Iris pigment epithelial cell (primary cell): ENCODE data around the gene SULT2A1.
"Not testable (repeated sequence)": the region's sequence is repeated elsewhere in the genome, so short reads cannot be mapped to it uniquely, and the experiment has no call there.

Source experiments
- DNase-seq: peaks from one replicate; pipeline ENCODE4 v3.0.0-alpha.2; 2011; ENCODE audit warnings: low read depth

Gene SULT2A1

GRCh38 chr19:47860602-47861297 is 25.4 kb downstream of the SULT2A1 start:
- no peak for DNase-seq

- DNase-seq: not testable (repeated sequence)
Observed at GRCh38 chr19:47859838-47860237, 26.3 kb downstream of the SULT2A1 start.

GRCh38 chr19:47858646-47859285 is 27.3 kb downstream of the SULT2A1 start, which contains the start of gene TPRX2:
TSS of gene TPRX2 (plus strand) at chr19:47859235. CDS start at chr19:47859247, 12 bp downstream.
- DNase-seq: not testable (repeated sequence)

- peak; percentile 54 for DNase-seq
Observed at GRCh38 chr19:47858231-47858630, 27.9 kb downstream of the SULT2A1 start.

DNA sequence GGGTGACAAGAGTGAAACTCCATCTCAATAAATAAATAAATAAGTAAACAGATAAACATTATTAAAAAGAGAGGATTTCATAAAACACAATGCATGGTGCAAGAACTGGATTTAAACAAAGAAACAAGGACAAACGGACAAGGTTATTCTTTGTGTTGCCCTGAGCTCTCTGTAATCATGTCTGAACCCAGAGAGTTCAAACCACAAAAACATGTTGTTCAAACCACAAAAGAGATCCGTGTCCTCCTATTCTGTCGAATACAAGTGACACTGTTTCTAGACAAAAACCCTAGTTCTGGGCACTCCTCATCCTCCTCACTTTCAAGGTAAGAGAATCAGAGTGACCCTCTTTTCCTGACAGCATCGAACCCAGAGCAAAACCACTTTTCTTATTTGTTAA is 31.7 kb downstream of the SULT2A1 start:
- DNase-seq: no peak

- no peak for DNase-seq
Observed at GRCh38 chr19:47853003-47853402, 33.1 kb downstream of the SULT2A1 start.

GRCh38 chr19:47848823-47849473 is 37.2 kb downstream of the SULT2A1 start:
- DNase-seq: peak; percentile 41

- DNase-seq: no peak
Observed at GRCh38 chr19:47848425-47848822, 37.7 kb downstream of the SULT2A1 start.

DNA sequence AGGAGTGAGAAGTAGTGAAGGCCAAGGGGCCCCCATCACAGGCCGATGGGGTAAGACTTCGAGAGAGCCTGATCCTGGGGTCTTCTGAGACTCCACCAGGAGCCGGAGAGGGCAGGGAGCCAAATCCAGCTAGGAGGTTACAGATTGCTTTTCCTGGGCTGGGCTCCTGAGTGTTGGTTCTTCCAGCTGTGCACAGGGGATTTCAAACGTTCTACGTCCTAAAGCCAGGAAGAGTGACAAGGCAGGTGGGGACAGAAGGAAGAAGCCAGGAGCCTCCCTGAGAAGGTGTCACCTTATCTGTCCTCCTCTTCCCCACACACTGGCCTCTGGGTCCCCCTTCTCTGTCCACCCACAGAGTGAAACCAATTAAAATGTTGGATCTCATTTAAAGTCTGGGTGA is 43.2 kb downstream of the SULT2A1 start:
- no peak for DNase-seq

DNA sequence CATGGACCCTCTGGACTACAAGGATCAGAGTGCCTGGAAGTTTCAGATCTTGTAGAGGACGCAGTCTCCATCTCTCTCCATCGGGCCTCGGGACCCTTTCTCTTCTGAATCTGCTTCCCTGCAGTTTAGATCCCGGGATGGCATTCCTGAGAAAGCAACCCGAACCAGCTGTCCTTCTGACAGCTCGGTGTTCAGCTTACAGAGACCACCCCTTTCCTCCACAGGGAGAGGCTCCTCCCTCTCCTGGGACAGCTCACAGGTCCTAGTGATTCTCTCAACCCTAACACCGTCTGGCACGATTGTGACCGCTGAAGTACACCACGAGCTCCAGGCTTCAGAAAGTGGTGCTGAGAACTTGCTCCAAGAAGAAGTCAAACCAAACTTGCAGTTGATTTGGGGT is 46.2 kb downstream of the SULT2A1 start:
- DNase-seq: peak; percentile 13

DNA sequence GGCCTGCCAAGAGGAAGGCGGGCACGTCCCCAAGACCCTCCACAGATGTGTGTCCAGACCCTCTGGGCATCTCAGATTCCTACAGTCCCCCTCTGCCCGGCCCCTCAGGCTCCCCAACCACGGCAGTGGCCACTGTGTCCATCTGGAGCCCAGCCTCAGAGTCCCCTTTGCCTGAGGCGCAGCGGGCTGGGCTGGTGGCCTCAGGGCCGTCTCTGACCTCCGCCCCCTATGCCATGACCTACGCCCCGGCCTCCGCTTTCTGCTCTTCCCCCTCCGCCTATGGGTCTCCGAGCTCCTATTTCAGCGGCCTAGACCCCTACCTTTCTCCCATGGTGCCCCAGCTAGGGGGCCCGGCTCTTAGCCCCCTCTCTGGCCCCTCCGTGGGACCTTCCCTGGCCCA is 46.7 kb downstream of the SULT2A1 start:
- DNase-seq: no peak

- DNase-seq: no peak
Observed at GRCh38 chr19:47836038-47836437, 50.1 kb downstream of the SULT2A1 start.

GRCh38 chr19:47832723-47833122 is 53.4 kb downstream of the SULT2A1 start:
- no peak for DNase-seq

- DNase-seq: no peak
Observed at GRCh38 chr19:47826800-47827199, 59.3 kb downstream of the SULT2A1 start.

- no peak for DNase-seq
Observed at GRCh38 chr19:47824396-47824795, 61.7 kb downstream of the SULT2A1 start.

GRCh38 chr19:47821460-47822020 is 64.6 kb downstream of the SULT2A1 start, which contains the start of gene CRX:
TSS of gene CRX (plus strand) at chr19:47821937. CDS start at chr19:47834444, 12,507 bp downstream.
- DNase-seq: no peak
